ENCODE data around the gene ACP7.
"Not testable (repeated sequence)": the region's sequence is repeated elsewhere in the genome, so short reads cannot be mapped to it uniquely, and the experiment has no call there.

ACP7 gene

DNA sequence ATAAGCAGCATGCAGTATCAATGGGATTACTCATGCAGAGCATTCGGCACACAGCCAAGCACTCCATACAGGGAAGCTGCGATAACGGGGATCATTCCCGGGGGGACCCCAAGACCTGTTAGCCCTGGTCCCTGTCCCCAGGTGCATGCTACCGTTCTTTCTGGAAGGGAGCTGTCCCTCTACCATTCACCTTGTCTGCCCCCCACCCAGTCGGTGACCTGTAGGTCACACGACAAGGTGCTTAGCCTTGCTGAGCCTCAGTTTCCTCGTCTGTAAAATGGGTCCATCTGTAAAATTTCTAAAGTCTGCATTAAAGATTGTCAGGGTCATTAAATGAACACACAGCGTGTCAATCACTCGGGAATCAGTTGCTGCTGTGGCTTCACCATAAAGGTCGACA, 6.8 kb upstream of the ACP7 start:
- DNase-seq (ENCODE audit: low spot score) (no peak), FAIRE-seq (no peak)

DNA sequence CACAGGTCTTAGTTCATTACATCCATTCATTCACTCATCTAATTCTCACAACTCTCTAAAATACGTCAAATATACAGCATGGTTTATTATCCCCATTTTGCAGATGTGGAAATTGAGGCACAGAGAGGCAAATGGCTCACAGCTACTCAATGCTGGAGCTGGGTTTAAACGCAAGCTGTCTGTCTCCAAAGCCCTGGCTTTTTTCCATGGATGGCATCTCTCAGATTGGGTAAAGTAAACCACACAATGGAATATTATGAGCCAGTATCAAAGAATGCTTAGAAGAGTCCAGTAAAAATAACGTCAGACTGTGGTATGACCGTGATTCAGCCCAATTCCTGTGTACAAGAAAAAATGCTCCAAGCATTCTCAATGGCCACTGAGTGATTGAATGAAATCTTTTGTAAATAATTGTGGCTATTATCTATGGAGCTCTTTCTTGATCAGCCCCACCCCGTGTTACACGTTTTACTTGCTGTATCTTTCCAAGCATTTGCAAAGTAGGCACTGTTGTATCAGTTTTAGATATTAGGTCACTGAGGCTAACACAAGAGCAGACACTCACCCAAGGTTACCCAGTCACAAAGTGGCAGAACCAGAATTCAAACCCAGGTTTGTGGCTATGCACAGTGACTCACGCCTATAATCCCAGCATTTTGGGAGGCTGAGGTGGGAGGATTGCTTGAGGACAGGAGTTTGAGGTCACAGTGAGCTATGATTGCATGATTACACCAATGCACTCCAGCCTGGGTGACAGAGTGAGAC, 5.5 kb upstream of the ACP7 start:
- peak; percentile 80 for FAIRE-seq
- peak; percentile 79 for DNase-seq (ENCODE audit: low spot score)

DNA sequence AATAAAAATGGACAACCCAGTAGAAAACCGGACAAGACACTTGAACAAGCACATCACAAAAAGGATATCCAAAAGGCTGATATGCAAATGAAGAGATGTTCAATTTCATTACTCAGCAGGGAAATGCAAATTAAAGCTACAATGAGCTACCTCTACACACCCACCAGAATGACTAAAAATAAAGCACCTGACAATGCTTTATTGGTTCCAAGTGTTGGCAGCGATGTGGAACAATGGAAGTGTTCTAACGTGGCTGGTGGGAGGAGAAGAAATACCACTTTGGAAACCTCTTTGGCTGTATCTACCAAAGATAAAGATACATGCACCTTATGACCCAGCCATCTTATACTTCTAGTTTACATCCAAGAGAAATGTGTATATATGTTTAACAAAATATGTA, 3.7 kb upstream of the ACP7 start:
- FAIRE-seq (no peak), DNase-seq (ENCODE audit: low spot score) (no peak)

- FAIRE-seq: no peak
- no peak for DNase-seq (ENCODE audit: low spot score)
Measured at GRCh38 chr19:39082167-39082566, 2.0 kb upstream of the ACP7 start.

DNA sequence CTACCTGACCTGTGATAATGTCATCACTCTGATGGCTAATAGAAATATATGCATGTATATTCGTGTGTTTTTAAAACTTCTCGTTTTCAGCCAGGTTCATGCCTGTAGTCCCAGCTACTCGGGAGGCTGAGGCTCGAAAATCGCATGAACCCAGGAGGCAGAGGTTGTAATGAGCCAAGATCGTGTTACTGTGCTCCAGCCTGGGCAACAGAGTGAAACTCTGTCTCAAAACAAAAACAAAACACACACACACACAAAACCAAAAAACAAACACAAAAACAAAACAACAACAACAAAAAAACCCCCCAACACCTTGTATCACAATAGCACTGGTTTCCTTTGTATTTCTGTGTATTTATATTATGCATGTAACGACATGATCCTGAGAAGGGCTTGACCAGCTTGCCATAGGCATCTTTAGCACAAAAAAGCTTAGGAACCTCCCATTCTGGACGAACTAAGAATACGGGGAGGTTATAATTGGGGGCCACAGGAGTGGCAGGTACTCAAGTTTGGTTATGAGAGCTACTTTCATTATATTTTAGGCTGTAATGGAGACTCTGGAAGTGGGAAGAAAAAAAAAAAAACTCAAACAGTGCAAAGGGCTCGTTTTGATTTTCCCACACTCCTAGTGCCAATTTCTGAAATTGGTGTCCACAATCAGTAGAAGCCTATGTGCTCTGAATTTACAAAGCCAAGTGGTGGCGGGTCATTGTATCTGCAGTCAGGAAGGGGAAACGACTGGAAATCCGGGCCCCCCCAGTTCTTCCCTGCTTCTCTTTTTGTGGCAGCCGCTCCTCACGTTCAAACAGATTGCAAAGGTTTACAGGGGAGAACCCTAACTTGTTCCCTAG, 1.2 kb upstream of the ACP7 start:
- DNase-seq (ENCODE audit: low spot score): no peak
- no peak for FAIRE-seq

- no peak for FAIRE-seq
- DNase-seq (ENCODE audit: low spot score): no peak
Measured at GRCh38 chr19:39083599-39083982, 577 bp upstream of the ACP7 start.

- no peak for FAIRE-seq
- no peak for DNase-seq (ENCODE audit: low spot score)
Measured at GRCh38 chr19:39084732-39085080, 538 bp downstream of the ACP7 start.

- no peak for DNase-seq (ENCODE audit: low spot score)
- no peak for FAIRE-seq
Measured at GRCh38 chr19:39085392-39085791, 1.2 kb downstream of the ACP7 start.

GRCh38 chr19:39086386-39086785, 2.2 kb downstream of the ACP7 start:
- FAIRE-seq: no peak
- no peak for DNase-seq (ENCODE audit: low spot score)

GRCh38 chr19:39087907-39088686, 3.9 kb downstream of the ACP7 start:
- FAIRE-seq (no peak), DNase-seq (ENCODE audit: low spot score) (no peak)

GRCh38 chr19:39090016-39090415, 5.8 kb downstream of the ACP7 start:
- not testable (repeated sequence) for DNase-seq (ENCODE audit: low spot score); FAIRE-seq

DNA sequence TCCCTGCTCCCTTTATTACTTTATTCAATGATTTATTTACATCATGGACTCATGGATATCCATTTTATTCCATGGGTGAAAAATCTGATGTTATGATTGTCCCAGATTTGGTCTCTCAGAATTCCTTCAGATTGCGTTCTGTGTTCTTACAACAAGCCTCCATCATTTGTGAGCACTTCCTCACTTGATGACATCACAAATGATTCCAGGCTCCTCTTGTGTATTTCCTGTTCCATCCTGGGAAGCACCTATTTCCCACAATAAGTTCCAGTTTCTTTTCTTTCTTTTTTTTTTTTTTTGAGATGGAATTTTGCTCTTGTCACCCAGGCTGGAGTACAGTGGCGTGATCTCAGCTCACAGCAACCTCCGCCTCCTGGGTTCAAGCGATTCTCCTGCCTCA, 6.7 kb downstream of the ACP7 start:
- no peak for FAIRE-seq
- DNase-seq (ENCODE audit: low spot score): no peak

- DNase-seq (ENCODE audit: low spot score); FAIRE-seq: not testable (repeated sequence)
Measured at GRCh38 chr19:39095799-39096540, 11.8 kb downstream of the ACP7 start.

DNA sequence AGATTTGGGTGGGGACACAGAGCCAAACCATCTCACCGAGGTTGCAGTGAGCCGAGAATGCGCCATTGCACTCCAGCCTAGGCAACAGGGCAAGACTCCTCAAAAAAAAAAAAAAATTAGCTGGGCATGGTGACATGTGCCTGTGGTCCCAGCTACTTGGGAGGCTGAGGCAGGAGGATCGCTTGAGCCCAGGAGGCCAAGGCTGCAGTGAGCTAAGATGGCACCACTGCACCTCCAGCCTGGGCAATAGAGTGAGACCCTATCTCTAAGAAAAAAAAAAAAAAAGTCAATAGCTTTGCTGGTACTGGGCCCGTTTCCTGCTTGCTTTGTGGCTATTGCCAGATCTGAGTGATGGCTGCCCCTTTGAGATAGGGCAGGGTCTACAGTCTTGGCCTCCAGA, 13.1 kb downstream of the ACP7 start:
- FAIRE-seq (no peak), DNase-seq (ENCODE audit: low spot score) (no peak)

GRCh38 chr19:39097721-39098120, 13.6 kb downstream of the ACP7 start:
- no peak for DNase-seq (ENCODE audit: low spot score)
- no peak for FAIRE-seq

DNA sequence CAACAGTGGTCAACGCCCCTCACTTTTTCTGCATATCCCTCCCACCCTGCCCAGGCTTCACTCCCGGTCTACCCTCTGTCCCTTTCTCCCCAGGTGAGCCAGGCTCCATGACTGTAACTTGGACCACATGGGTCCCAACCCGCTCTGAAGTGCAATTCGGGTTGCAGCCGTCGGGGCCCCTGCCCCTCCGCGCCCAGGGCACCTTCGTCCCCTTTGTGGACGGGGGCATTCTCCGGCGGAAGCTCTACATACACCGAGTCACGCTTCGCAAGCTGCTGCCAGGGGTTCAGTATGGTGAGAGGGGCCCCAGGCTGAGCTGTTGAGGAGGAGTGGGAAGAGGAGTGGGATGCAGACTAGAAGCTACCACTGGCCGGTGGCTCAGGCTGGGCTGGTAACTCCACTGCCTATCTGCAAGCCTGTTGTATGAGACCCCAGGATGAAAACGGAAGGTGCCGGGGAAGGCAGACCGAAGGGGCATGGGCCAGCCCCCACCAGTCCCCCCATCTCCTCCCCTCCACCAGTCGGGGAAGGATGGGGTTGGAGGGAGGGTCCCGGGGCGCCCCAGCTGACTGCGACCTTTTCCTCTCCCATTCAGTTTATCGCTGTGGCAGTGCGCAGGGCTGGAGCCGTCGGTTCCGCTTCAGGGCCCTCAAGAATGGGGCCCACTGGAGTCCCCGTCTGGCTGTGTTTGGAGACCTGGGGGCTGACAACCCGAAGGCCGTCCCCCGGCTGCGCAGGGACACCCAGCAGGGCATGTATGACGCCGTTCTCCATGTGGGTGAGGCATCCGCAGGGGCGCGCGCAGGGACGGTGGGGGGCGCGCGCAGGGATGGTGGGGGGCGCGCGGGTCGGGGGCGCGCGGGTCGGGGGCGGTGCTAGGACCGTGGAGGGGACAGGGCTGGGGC, 14.4 kb downstream of the ACP7 start:
- DNase-seq (ENCODE audit: low spot score): no peak

DNA sequence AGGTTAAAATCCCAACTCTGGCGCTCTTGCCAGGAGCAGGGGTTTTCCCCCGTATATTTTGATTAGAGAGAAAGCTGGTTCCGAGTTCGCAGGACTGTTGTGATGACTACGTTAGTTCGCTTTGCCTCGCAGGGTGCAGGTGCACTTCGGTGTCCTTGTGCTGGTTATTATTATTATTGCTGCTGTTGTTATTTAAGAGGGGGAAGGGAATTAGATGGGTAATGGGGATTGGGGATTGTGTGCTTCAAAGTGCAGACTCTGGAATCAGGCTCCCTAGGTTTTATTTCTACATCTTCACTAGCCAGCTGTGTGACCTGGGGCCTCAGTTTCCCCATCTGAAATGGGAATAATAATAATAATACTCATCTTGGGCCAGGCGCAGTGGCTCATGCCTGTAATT, 15.2 kb downstream of the ACP7 start:
- FAIRE-seq (no peak), DNase-seq (ENCODE audit: low spot score) (no peak)

More for the DNA sequence above, 14.4 kb downstream of the ACP7 start:
- FAIRE-seq: no peak

GRCh38 chr19:39100500-39101166, 16.5 kb downstream of the ACP7 start:
- no peak for FAIRE-seq
- no peak for DNase-seq (ENCODE audit: low spot score)

GRCh38 chr19:39103151-39103550, 19.0 kb downstream of the ACP7 start:
- FAIRE-seq: no peak
- DNase-seq (ENCODE audit: low spot score): no peak

GRCh38 chr19:39104186-39104596, 20.0 kb downstream of the ACP7 start:
- FAIRE-seq: no peak
- no peak for DNase-seq (ENCODE audit: low spot score)

Data from urothelium cell line (cell line).